Right kidney (tissue), 1 donor: ENCODE measurements around the gene MOB1B.
"Not testable (repeated sequence)": the region's sequence is repeated elsewhere in the genome, so short reads cannot be mapped to it uniquely, and the experiment has no call there.

Experiments used
- DNase-seq: peaks from one replicate; pipeline ENCODE4 v3.0.0-alpha.2; 2016

The MOB1B gene

DNA sequence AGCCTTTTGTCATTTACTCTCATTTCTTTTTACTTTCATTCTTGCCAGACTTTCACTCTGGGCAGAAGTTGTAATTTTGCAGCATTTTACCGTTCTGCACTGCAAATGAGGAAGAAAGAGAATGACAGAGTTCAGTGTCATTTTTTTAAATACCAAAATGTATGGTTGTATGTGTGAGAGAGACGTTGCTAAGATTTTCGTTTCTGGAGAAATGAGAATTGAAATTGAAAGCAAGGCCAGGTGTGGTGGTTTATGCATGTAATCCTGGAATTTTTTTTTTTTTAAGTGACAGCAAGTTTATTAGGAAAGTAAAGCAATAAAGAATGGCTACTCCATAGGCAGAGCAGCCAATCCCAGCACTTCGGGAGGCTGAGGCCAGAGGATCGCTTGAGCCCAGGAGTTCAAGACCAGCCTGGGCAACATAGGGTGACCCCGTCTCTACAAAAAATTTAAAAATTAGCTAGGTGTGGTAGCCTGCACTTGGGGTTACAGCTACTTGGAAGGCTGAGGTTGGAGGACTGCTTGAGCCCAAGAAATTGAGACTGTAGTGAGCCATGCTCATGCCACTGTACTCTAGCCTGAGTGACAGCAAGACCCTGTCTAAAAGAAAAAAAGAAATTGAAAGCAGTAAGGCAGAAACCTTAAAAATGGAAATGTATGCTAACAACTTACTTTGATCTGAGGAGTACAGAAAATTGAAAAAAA, 104.2 kb downstream of the MOB1B start:
- no peak for DNase-seq

DNA sequence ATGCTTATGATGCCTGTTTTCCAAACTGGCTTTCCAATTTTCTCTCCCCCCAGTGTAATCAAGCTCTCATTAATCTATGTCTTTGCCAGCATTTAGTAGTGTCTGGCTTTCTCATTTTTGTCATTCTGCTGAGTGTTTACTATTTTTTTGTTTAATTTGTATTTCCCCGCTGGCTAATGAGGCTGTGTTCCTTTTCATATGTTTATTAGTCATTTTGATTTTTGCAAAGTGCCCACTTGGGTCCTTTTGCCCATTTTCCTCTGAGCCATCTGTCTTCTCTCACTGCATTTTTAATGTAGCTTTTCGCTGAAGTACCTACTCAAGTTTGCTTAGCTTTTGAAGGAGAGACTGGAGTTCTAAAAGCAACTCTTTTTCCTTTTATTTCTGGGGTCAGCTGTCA, 106.0 kb downstream of the MOB1B start:
- DNase-seq, result no peak

DNA sequence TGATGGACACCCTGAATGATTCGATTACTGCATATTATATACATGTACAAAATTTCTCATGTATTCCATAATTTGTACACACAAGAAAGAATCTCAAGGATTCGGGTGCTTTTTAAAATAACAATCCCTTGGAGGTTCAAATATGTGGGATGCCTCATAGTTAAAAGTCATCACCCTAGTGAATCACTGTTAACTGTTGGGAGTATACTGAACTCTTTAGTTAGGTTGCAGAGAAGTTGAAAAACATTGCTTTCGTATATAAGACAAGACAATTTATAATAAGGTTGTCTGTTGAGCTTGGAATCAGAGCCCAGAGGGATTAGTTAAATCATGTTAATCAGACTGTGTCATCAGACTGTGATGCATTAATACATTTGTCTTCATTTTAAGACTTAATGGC, 106.9 kb downstream of the MOB1B start:
- no peak for DNase-seq

DNA sequence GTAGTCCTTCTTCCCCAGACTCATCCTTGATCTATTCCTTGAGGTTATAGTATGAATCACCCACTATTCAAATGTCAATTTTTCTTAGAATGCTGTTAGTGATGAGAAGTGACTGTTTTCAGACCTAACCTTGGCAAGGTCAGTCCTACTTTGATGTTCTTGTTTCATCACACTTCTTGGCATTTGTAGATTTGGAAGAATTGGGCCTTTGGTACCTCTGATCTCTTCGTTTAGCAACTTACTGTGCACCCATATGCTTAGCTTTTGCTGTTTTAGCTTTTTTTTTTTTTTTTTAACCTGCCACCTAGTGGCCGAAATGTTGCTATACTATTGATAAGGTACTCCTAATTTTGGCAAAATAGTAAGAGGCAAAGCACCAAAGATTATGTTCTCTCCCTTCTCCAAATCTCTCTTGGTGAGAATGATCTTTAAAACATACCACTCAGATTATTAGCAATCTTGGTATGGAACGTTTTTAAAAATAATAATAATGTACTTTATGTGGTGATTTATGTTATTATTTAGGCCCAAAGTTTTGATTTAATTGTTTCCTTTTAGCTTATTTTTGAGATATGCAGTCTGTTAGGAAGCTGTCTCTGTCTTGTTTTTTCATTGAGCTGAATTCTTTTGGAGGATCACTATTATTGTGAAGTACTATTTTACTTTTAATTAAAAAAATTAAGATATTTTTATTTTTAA, 107.9 kb downstream of the MOB1B start:
- no peak for DNase-seq

DNA sequence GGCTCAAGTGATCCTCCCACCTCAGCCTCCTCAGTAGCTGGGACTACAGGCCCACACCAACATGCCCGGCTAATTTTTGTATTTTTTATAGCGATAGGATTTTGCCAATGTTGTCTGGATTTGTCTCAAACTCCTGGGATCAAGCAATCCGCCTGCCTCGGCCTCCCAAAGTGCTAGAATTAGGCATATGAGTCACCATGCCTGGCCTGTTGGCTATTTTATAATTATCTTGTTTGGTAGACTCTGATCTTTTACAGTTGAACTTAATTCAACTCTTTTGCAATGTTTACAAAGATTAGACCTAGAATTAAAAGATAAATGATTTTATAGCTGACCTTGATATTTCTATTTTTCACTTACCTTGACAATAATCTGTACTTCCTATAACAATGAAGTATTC, 109.3 kb downstream of the MOB1B start:
- DNase-seq, result no peak

DNA sequence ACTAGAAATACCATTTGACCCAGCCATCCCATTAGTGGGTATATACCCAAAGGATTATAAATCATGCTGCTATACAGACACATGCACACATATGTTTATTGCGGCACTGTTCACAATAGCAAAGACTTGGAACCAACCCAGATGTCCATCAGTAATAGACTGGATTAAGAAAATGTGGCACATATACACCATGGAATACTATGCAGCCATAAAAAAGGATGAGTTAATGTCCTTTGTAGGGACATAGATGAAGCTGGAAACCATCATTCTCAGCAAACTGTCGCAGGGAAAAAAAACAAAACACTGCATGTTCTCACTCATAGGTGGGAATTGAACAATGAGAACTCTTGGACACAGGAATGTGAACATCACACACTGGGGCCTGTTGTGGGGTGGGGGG, 115.2 kb downstream of the MOB1B start:
- DNase-seq, result not testable (repeated sequence)

DNA sequence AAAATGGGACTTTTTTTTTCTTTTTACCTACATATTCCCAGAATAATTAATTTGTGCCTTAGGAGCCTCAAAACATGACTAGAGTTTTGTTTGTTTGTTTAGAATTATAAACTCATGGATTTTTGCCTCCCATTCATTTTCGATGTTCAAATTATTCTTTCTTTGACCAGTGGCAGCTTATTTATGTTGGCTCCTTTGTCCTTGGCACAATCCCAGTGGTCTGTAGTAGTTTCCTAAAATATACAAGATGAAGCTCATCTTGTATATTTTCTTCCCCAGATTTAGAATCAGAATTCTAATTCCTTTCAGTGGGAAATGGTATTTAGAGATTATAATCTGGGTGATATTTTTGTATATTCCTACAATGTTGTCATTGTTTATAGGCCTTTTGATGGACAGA, 118.4 kb downstream of the MOB1B start:
- no peak for DNase-seq

DNA sequence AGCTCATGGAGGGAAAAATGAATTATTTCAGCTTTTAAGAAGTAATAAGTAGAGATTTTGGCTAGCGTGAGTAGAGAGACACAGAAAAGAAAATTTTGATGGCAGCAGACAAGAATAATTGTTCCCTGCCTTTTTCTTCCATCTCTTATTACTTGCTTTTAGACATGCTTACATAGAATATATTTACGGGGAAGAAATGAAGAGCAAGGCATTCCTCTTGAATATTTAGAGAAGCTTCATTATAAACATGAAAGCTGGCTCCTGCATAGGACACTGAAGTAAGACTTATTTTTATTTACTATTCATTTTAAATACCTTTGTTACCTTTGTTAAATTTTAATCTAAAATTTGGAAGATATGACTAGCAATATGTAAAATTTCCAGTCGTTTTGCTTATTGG, 123.5 kb downstream of the MOB1B start:
- DNase-seq, result no peak

DNA sequence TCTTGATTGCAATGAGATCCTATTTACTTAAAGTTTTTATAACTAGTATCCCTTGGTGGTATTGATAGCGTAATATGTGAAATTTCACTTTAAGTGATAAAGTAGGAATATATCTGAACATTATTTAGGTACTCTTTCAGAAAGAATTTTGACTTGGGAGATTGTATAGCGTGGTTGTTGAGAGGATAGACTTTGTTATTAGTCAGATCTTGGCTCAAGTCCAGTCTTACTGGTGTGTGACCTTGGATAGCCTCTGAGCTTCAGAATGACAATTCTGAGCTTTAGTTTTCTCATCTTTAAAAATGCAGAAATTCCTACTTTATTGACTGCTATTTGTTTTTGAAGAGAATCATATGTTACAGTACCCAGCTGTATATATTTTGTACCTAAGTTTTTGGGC, 123.9 kb downstream of the MOB1B start:
- DNase-seq, result no peak

DNA sequence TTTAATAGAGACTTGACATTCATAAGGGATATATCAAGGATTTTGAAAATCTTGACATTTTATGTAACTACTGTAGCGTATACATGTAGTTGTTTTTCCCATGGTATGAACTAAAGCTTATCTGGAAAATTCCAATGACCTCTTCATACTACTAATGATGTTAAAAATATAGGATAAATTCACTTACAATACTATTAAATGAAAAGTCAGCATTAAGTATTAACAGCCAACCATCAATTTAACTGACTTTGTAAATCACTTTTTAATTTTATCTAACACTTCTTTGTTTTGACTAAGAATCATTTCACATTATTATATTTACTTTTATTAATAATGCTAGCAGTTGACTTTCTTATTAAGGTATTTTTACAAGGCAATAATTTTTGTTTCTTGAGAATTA, 125.4 kb downstream of the MOB1B start:
- no peak for DNase-seq

DNA sequence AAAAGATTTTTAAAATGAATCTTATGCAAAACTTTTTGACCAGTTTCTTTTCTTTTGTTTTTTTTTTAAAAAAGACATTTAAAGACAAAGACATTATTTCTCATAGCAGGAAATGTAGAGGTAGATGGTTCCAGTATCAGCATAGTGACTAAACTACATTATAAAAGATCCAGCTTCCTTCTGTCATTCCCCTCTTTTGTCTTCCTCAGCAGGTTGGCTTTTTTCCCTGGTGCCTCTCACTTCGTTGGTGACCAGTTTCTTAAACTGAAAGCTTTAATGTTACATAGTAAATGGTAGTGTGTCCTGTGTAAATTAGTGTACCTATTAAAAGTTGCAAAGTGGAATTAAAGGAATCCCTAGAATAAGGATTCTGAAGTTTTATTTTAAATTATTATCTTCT, 127.3 kb downstream of the MOB1B start:
- no peak for DNase-seq

DNA sequence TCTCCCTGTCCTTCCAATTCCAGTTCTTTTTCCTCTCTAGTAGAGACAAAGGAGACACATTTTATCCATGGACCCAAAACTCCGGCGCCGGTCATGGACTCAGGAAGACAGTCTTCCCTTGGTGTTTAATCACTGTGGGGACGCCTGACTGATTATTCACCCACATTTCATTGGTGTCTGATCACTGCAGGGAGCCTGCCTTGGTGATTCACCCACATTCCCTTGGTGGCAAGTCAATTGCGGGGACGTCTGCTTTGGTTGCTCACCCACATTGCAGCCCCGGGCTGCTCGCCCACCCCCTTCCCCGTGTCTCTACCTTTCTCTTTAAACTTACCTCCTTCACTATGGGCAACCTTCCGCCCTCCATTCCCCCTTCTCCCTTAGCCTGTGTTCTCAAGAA, 129.9 kb downstream of the MOB1B start:
- DNase-seq, result not testable (repeated sequence)
